ENCODE measurements around the gene TMOD2.

DNA sequence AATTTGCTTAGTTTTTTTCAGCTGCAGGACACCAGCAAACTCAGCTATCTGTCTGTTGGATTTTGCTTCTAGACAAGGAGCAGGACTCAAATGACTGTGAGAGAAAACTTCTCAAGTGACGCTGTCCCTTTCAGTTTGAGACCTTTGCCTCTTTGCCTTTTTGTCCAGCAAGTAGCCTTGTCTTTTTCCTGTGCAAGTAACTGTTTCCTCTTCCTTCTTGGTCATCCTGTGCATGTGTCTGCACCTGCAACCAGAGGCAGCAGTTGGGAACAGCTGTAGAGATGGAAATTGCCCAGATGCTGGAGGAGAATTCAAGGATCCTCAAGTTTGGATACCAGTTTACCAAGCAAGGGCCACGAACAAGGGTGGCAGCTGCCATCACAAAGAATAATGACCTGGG lies 54.7 kb downstream of the TMOD2 start:
- TF ChIP-seq YY1 (IDR thresholded peaks at IDR 0.05; ENCODE audit: insufficient read depth, insufficient read length) (no peak), SUZ12 (IDR thresholded peaks at IDR 0.05; ENCODE audit: extremely low read depth, insufficient read depth, insufficient read length) (no peak), ZNF274 (IDR thresholded peaks at IDR 0.05; ENCODE audit: low read depth, low read length) (no peak)
